Suppressor macrophage treated with lipopolysaccharide for 4 hours (primary cell): ENCODE measurements around the gene RAPGEF5.
"Not testable (repeated sequence)": the region's sequence is repeated elsewhere in the genome, so short reads cannot be mapped to it uniquely, and the experiment has no call there.

Source experiments
- DNase-seq: peaks from one replicate; pipeline ENCODE4 v3.0.0-alpha.2; 2020

RAPGEF5 gene

GRCh38 chr7:22110227-22110839, 246.6 kb downstream of the RAPGEF5 start:
- peak; percentile 80 for DNase-seq

- DNase-seq, result peak; percentile 63
These were observed 247.2 kb downstream of the RAPGEF5 start for GRCh38 chr7:22109761-22110160.

- no peak for DNase-seq
These were observed 248.7 kb downstream of the RAPGEF5 start for GRCh38 chr7:22108151-22108845.

- DNase-seq, result no peak
These were observed 251.4 kb downstream of the RAPGEF5 start for GRCh38 chr7:22105550-22105949.

GRCh38 chr7:22094413-22095342, 262.3 kb downstream of the RAPGEF5 start:
- no peak for DNase-seq

GRCh38 chr7:22093936-22094335, 263.0 kb downstream of the RAPGEF5 start:
- no peak for DNase-seq

- DNase-seq, result no peak
These were observed 264.0 kb downstream of the RAPGEF5 start for GRCh38 chr7:22093001-22093400.

- not testable (repeated sequence) for DNase-seq
These were observed 265.9 kb downstream of the RAPGEF5 start for GRCh38 chr7:22090958-22091525.

GRCh38 chr7:22090512-22090911, 266.4 kb downstream of the RAPGEF5 start:
- no peak for DNase-seq

- DNase-seq, result no peak
These were observed 266.8 kb downstream of the RAPGEF5 start for GRCh38 chr7:22090107-22090506.

GRCh38 chr7:22088827-22089226, 268.1 kb downstream of the RAPGEF5 start:
- no peak for DNase-seq

GRCh38 chr7:22087861-22088260, 269.1 kb downstream of the RAPGEF5 start:
- DNase-seq, result no peak

GRCh38 chr7:22083704-22084240, 273.2 kb downstream of the RAPGEF5 start:
- no peak for DNase-seq

- DNase-seq, result peak; percentile 85
These were observed 273.9 kb downstream of the RAPGEF5 start for GRCh38 chr7:22082886-22083703.

GRCh38 chr7:22082553-22082885, 274.4 kb downstream of the RAPGEF5 start:
- DNase-seq, result no peak

- DNase-seq, result not testable (repeated sequence)
These were observed 276.7 kb downstream of the RAPGEF5 start for GRCh38 chr7:22080219-22080618.

- DNase-seq, result not testable (repeated sequence)
These were observed 278.1 kb downstream of the RAPGEF5 start for GRCh38 chr7:22078872-22079271.

GRCh38 chr7:22075561-22075960, 281.4 kb downstream of the RAPGEF5 start:
- no peak for DNase-seq

- no peak for DNase-seq
These were observed 282.1 kb downstream of the RAPGEF5 start for GRCh38 chr7:22074897-22075296.
